Tongue (tissue), 2 donors: Measurements from ENCODE around the gene TGIF2. TPM values are rescaled to one million over a fixed set of nuclear protein-coding genes. Genes with fewer than 3 reads are reported as not detected.
"Not testable (repeated sequence)": the region's sequence is repeated elsewhere in the genome, so short reads cannot be mapped to it uniquely, and the experiment has no call there.

Experiments used
- DNase-seq: peaks from one replicate; pipeline ENCODE4 v3.0.0-alpha.2; 2015
- total RNA-seq: library from RNA; depleted of rRNA; stranded (reverse); fragments of >200 nt; gene quantifications from one replicate; pipeline ENCODE4 v1.2.3, GENCODE V29; 2014

Gene TGIF2
- total RNA-seq, 1 donor from 2014 or later: 21.7 TPM

GRCh38 chr20:36579996-36580545 lies 6.7 kb downstream of the TGIF2 start:
- no peak for DNase-seq

- DNase-seq: no peak
Observed at GRCh38 chr20:36582322-36582721, 8.9 kb downstream of the TGIF2 start.

GRCh38 chr20:36582821-36583220 lies 9.4 kb downstream of the TGIF2 start:
- no peak for DNase-seq

GRCh38 chr20:36584018-36584481 lies 10.7 kb downstream of the TGIF2 start:
- DNase-seq: no peak

GRCh38 chr20:36585410-36586125 lies 12.2 kb downstream of the TGIF2 start:
- peak; percentile 51 for DNase-seq

GRCh38 chr20:36587388-36588070 lies 14.1 kb downstream of the TGIF2 start:
- DNase-seq: no peak

GRCh38 chr20:36591281-36591680 lies 17.9 kb downstream of the TGIF2 start:
- peak; percentile 78 for DNase-seq

GRCh38 chr20:36591854-36592641 lies 18.7 kb downstream of the TGIF2 start:
- peak; percentile 68 for DNase-seq

GRCh38 chr20:36593347-36593929 lies 20.0 kb downstream of the TGIF2 start:
- DNase-seq: no peak

GRCh38 chr20:36599912-36600345 lies 26.5 kb downstream of the TGIF2 start:
- no peak for DNase-seq

- no peak for DNase-seq
Observed at GRCh38 chr20:36601540-36601939, 28.1 kb downstream of the TGIF2 start.

- DNase-seq: no peak
Observed at GRCh38 chr20:36604952-36605398, 31.6 kb downstream of the TGIF2 start.

- DNase-seq: peak; percentile 100
Observed at GRCh38 chr20:36605399-36606157, 32.2 kb downstream of the TGIF2 start, which contains the start of gene RAB5IF. Gene RAB5IF, plus strand, starts transcription at chr20:36605779. Its CDS starts 173 bp downstream, at chr20:36605952.

- no peak for DNase-seq
Observed at GRCh38 chr20:36606158-36607066, 33.0 kb downstream of the TGIF2 start.

- no peak for DNase-seq
Observed at GRCh38 chr20:36607586-36608387, 34.4 kb downstream of the TGIF2 start.

- not testable (repeated sequence) for DNase-seq
Observed at GRCh38 chr20:36608388-36608728, 35.0 kb downstream of the TGIF2 start.

- no peak for DNase-seq
Observed at GRCh38 chr20:36611625-36612024, 38.2 kb downstream of the TGIF2 start.

- DNase-seq: no peak
Observed at GRCh38 chr20:36613974-36614373, 40.6 kb downstream of the TGIF2 start.
